Thyroid gland (tissue), 4 donors: Measurements from ENCODE around the gene KCNMA1. TPM values are rescaled to one million over a fixed set of nuclear protein-coding genes. Genes with fewer than 3 reads are reported as not detected.

Experiments used
- DNase-seq, 2 donors: peaks; one replicate each; pipeline ENCODE4 v3.0.0-alpha.2; 2019
- H3K27ac ChIP-seq, 3 donors: fragments of 200-600 bp; sonication (generic); 1 replicate in 2 of 3; 2 replicates in 1 of 3; pipeline ENCODE4 v1.5.1; 2016 to 2019; ENCODE audit warnings: mild to moderate bottlenecking in 1 of 3, moderate library complexity in 1 of 3
- H3K27me3 ChIP-seq: fragments of 200-600 bp; sonication (generic); one replicate; pipeline ENCODE4 v1.5.1; 2019
- H3K36me3 ChIP-seq, 2 donors: fragments of 200-600 bp; sonication (generic); one replicate each; pipeline ENCODE4 v1.5.1; 2016 to 2019
- H3K4me1 ChIP-seq, 2 donors: fragments of 200-600 bp; sonication (generic); one replicate each; pipeline ENCODE4 v1.5.1; 2017 to 2019
- H3K4me3 ChIP-seq, 3 donors: fragments of 200-600 bp; sonication (generic); replicated peaks in 1 of 3; 1 replicate in 2 of 3; 2 replicates in 1 of 3; pipeline ENCODE4 v1.5.1; 2016; ENCODE audit warnings: mild to moderate bottlenecking in 1 of 3
- H3K9me3 ChIP-seq: fragments of 200-600 bp; sonication (generic); one replicate; pipeline ENCODE4 v1.5.1; 2017
- CTCF ChIP-seq, 6 experiments: fragments of 200-600 bp in 3 of 6; fragments of 450-650 bp in 3 of 6; sonication (generic) in 3 of 6; IDR thresholded peaks; one replicate each; pipeline ENCODE4 v1.5.1; 2016 to 2019; ENCODE audit warnings: antibody characterized with exemption in 6 of 6, mild to moderate bottlenecking in 2 of 6, inconsistent platforms in 1 of 6, moderate library complexity in 1 of 6
- POLR2A ChIP-seq, 2 donors: fragments of 450-650 bp; IDR thresholded peaks; one replicate each; pipeline ENCODE4 v1.6.1; 2017; ENCODE audit warnings: antibody characterized with exemption in 2 of 2, mild to moderate bottlenecking in 2 of 2, moderate library complexity in 1 of 2
- WGBS, 2 donors: methylation state at CpG; one replicate each; pipeline ENCODE4 v1.1.5; 2017; 5-methylcytosine and 5-hydroxymethylcytosine counted together
- intact Hi-C: fragments of 100-400 bp; cut with DNase I; formaldehyde crosslinking; loops from one replicate; pipeline ENCODE4 v1.15.1; 2023
- total RNA-seq, 4 donors: library from RNA; depleted of rRNA; stranded (reverse); fragments of >200 nt; gene quantifications; one replicate each; pipeline ENCODE4 v1.2.3, GENCODE V29; 2016

The KCNMA1 gene
- total RNA-seq, 4 donors from 2014 or later: 2.5 to 5.1 (median 3.6) TPM

DNA sequence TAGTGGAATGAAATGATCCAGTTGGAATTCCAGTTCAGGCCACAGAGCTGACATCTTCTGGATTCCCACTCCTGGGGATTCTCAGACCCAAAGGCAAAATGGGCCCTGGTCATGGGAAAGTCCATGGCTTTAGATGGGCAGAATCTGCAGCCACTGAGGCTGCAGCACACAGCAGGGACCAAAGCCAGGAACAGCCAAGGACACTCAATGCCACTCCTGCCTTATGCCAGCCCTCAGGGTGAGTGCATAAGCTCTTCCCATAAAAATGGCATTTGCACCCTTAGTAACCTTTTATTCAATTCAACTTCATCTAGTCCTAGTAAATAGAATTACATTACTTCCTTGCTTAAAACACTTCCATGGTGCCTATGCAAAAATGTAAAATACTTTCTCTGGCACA lies 274.4 kb downstream of the KCNMA1 start:
- Histone ChIP-seq H3K4me3 (no peak overlapping the region), H3K36me3 (no peaks in the 10 kb centered on the region), H3K27ac (no peak overlapping the region), H3K27me3 (no peaks in the 10 kb centered on the region), H3K9me3 (no peaks in the 10 kb centered on the region), H3K4me1 (no peaks in the 10 kb centered on the region)
- DNase-seq: no peak
- intact Hi-C loops: no loop called here
- TF ChIP-seq POLR2A (IDR thresholded peaks at IDR 0.05) (no peak), CTCF (IDR thresholded peaks at IDR 0.05) (no peak)

GRCh38 chr10:77361831-77362230 lies 275.8 kb downstream of the KCNMA1 start:
- no peak overlapping the region for H3K27ac ChIP-seq
- TF ChIP-seq POLR2A (IDR thresholded peaks at IDR 0.05): no peak
- TF ChIP-seq CTCF (IDR thresholded peaks at IDR 0.05): no peak
- H3K4me3 ChIP-seq: no peak overlapping the region
- intact Hi-C loops: no loop called here
- no peaks in the 10 kb centered on the region for H3K9me3 ChIP-seq
- no peak for DNase-seq
- 87 to 97% methylated on average over 3 to 6 of the region's 6 CpGs for WGBS, 2 donors
- H3K4me1 ChIP-seq: no peaks in the 10 kb centered on the region
- H3K27me3 ChIP-seq: no peaks in the 10 kb centered on the region
- no peaks in the 10 kb centered on the region for H3K36me3 ChIP-seq

- DNase-seq: no peak
- intact Hi-C loops: no loop called here
- WGBS, 2 donors: 90 to 93% methylated on average over 8 to 9 of the region's 9 CpGs
- Histone ChIP-seq H3K9me3 (no peaks in the 10 kb centered on the region), H3K27ac (no peak overlapping the region), H3K36me3 (no peaks in the 10 kb centered on the region), H3K27me3 (no peaks in the 10 kb centered on the region), H3K4me1 (no peaks in the 10 kb centered on the region), H3K4me3 (no peak overlapping the region)
- TF ChIP-seq POLR2A (IDR thresholded peaks at IDR 0.05): no peak
- no peak for TF ChIP-seq CTCF (IDR thresholded peaks at IDR 0.05)
Measured at GRCh38 chr10:77361426-77361825, 276.2 kb downstream of the KCNMA1 start.

- no peak overlapping the region for H3K27ac ChIP-seq
- TF ChIP-seq POLR2A (IDR thresholded peaks at IDR 0.05) (no peak), CTCF (IDR thresholded peaks at IDR 0.05) (no peak)
- no peaks in the 10 kb centered on the region for H3K27me3 ChIP-seq
- intact Hi-C loops: no loop called here
- DNase-seq: no peak
- no peaks in the 10 kb centered on the region for H3K9me3 ChIP-seq
- no peaks in the 10 kb centered on the region for H3K36me3 ChIP-seq
- no peak overlapping the region for H3K4me3 ChIP-seq
- no peaks in the 10 kb centered on the region for H3K4me1 ChIP-seq
- 91 to 97% methylated on average over 5 of the region's 5 CpGs for WGBS, 2 donors
Measured at GRCh38 chr10:77360835-77361234, 276.8 kb downstream of the KCNMA1 start.

GRCh38 chr10:77359950-77360520 lies 277.6 kb downstream of the KCNMA1 start:
- no peaks in the 10 kb centered on the region for H3K4me1 ChIP-seq
- H3K27me3 ChIP-seq: no peaks in the 10 kb centered on the region
- no peak for DNase-seq
- intact Hi-C loops: no loop called here
- no peak overlapping the region for H3K27ac ChIP-seq
- H3K9me3 ChIP-seq: no peaks in the 10 kb centered on the region
- TF ChIP-seq POLR2A (IDR thresholded peaks at IDR 0.05) (no peak), CTCF (IDR thresholded peaks at IDR 0.05) (no peak)
- H3K36me3 ChIP-seq: no peaks in the 10 kb centered on the region
- WGBS, 2 donors: 78 to 84% methylated on average over 2 of the region's 2 CpGs
- H3K4me3 ChIP-seq: no peak overlapping the region
